GM12878 (cell line): Measurements from ENCODE around the gene TOPBP1. TPM values are rescaled to one million over a fixed set of nuclear protein-coding genes. Genes with fewer than 3 reads are reported as not detected.
A peak's percentile ranks its signal among the peaks of the same experiment; 100 is the strongest.
"Not testable (repeated sequence)": the region's sequence is repeated elsewhere in the genome, so short reads cannot be mapped to it uniquely, and the experiment has no call there.

ENCODE experiments used
- ATAC-seq: fragments of 200-7000 bp; cut with Tn5 transposase; 3 replicates; pipeline ENCODE4 v1.9.1; 2020; ENCODE audit warnings: mild to moderate bottlenecking, moderate library complexity
- BruUV-seq: library from RNA; stranded (reverse); fragments of 400-500 nt; replicated peaks from 2 replicates; lab custom pipeline; 2021; lab: Mats Ljungman, UMichigan
- CTCF ChIA-PET: fragments of 300-600 bp; sonication (Branson Sonifier 250); formaldehyde crosslinking; extraction: SDS; loops from one replicate; lab custom pipeline; 2021; ENCODE audit warnings: inconsistent platforms; lab: Yijun Ruan, JAX
- POLR2A ChIA-PET: fragments of 350-600 bp; formaldehyde crosslinking; extraction: SDS; loops from one replicate; lab custom pipeline; 2021; ENCODE audit warnings: inconsistent platforms; lab: Charles Lee
- RAD21 ChIA-PET: fragments of 300-600 bp; sonication (Branson Sonifier 250); formaldehyde crosslinking; loops from one replicate; lab custom pipeline; 2023; ENCODE audit warnings: antibody characterized with exemption; ENCODE audit not compliant: unreplicated experiment; lab: Charles Lee
- SMC1A ChIA-PET: fragments of 300-600 bp; sonication (Branson Sonifier 250); formaldehyde crosslinking; loops from one replicate; lab custom pipeline; 2023; ENCODE audit not compliant: unreplicated experiment, uncharacterized antibody; lab: Charles Lee
- DNase-seq: peaks from one replicate; pipeline ENCODE4 v3.0.0-alpha.2; 2011; ENCODE audit warnings: low read depth, low spot score
- FAIRE-seq: peaks from 3 replicates; lab custom pipeline; 2011; peaks lifted over from hg19 to GRCh38; lab: Jason Lieb, UNC
- H2AFZ ChIP-seq: 2 replicates; pipeline ENCODE4 v1.6.0; 2011; ENCODE audit warnings: low read depth, low read length, control low read depth; ENCODE audit not compliant: control insufficient read depth
- H3K27ac ChIP-seq: 2 replicates; pipeline ENCODE4 v1.5.1; 2011; ENCODE audit warnings: control low read depth; ENCODE audit not compliant: control insufficient read depth, insufficient read depth
- H3K27me3 ChIP-seq, 2 experiments: replicated peaks in 1 of 2; 2 replicates each; pipeline versions ENCODE4 v1.6.0 to v1.6.1; 2011; ENCODE audit warnings: low read length in 1 of 2; ENCODE audit not compliant: control insufficient read depth in 2 of 2, insufficient read depth in 2 of 2
- H3K36me3 ChIP-seq, 2 experiments: 2 replicates each; pipeline ENCODE4 v1.5.1; 2011; ENCODE audit warnings: low read length in 1 of 2; ENCODE audit not compliant: control insufficient read depth in 2 of 2, insufficient read depth in 2 of 2
- H3K4me1 ChIP-seq: 2 replicates; pipeline ENCODE4 v1.6.1; 2011; ENCODE audit warnings: mild to moderate bottlenecking, low read length, moderate library complexity, mixed read lengths; ENCODE audit not compliant: control insufficient read depth, insufficient read depth
- H3K4me2 ChIP-seq: 2 replicates; pipeline ENCODE4 v1.6.0; 2011; ENCODE audit warnings: control low read depth; ENCODE audit not compliant: control insufficient read depth, insufficient read depth
- H3K4me3 ChIP-seq: fragments of 200-600 bp; sonication (generic); 2 replicates; pipeline ENCODE4 v1.5.1; 2016
- H3K79me2 ChIP-seq: 2 replicates; pipeline ENCODE4 v1.6.0; 2011; ENCODE audit warnings: low read length; ENCODE audit not compliant: control insufficient read depth, insufficient read depth
- H3K9ac ChIP-seq: 2 replicates; pipeline ENCODE4 v1.8.0; 2011; ENCODE audit warnings: low read length, control low read depth, mixed read lengths; ENCODE audit not compliant: control insufficient read depth, insufficient read depth
- H3K9me3 ChIP-seq: replicated peaks from 3 replicates; pipeline ENCODE4 v1.5.1; 2011; ENCODE audit warnings: mild to moderate bottlenecking, low read length; ENCODE audit not compliant: control insufficient read depth, insufficient read depth
- H4K20me1 ChIP-seq: 2 replicates; pipeline ENCODE4 v1.6.0; 2011; ENCODE audit not compliant: control insufficient read depth, insufficient read depth
- TCF7 ChIP-seq: IDR thresholded peaks from 2 replicates; pipeline ENCODE4 v1.6.1; 2014; ENCODE audit warnings: antibody characterized with exemption, borderline replicate concordance
- ZNF384 ChIP-seq: IDR thresholded peaks from 2 replicates; pipeline ENCODE4 v1.6.1; 2012; ENCODE audit warnings: low read depth, mild to moderate bottlenecking, low read length, improper control_type of control experiment, borderline replicate concordance
- WGBS: methylation state at CpG from one replicate; pipeline ENCODE4 v1.1.6; 2016; ENCODE audit warnings: low lambda C conversion rate; ENCODE audit not compliant: insufficient replicate concordance, insufficient coverage; ENCODE audit errors: missing lambda C conversion rate; 5-methylcytosine and 5-hydroxymethylcytosine counted together
- in situ Hi-C: fragments of 300-500 bp; cut with MboI; formaldehyde crosslinking; loops from 9 replicates; pipeline ENCODE4 v1.14.3; 2018; ENCODE audit warnings: mixed read lengths
- intact Hi-C: fragments of 100-400 bp; cut with micrococcal nuclease; formaldehyde crosslinking; loops from one replicate; pipeline ENCODE4 v1.14.2; 2022; ENCODE audit not compliant: unreplicated experiment
- polyA plus RNA-seq, 11 experiments: library from polyadenylated mRNA; depleted of rRNA in 4 of 11; unstranded in 6 of 11; stranded (reverse) in 5 of 11; fragments of >200 nt; fragmentation: Nextera tagmentation in 4 of 11; fragmentation: Illumina TruSeq in 1 of 11; extraction: Ambion mirVana in 4 of 11; extraction: Trizol in 1 of 11; gene quantifications; 1 replicate in 1 of 11; 2 replicates in 10 of 11; pipeline versions ENCODE4 v1.2.1 to v1.2.3, GENCODE V29; 2011 to 2016; ENCODE audit warnings: inconsistent platforms in 2 of 11, missing spikeins in 2 of 11, low read depth in 1 of 11
- small RNA-seq: library from RNA; depleted of rRNA; stranded (forward); fragments of <200 nt; gene quantifications from one replicate; pipeline ENCODE3, GENCODE V24; 2014
- total RNA-seq, 4 experiments: library from RNA; depleted of rRNA in 3 of 4; stranded (reverse); fragments of >200 nt in 3 of 4; fragmentation: Illumina TruSeq in 1 of 4; extraction: Trizol in 1 of 4; gene quantifications; 2 replicates each; pipeline versions ENCODE4 v1.2.1 to v1.2.3, GENCODE V29; 2013 to 2021

The TOPBP1 gene
- total and polyA plus RNA-seq, 10 of the 15 experiments (the other 5 are each of a cell fraction or from before 2014, with no cell fraction given) = 18.3 to 99.3 (median 61.5) TPM

DNA sequence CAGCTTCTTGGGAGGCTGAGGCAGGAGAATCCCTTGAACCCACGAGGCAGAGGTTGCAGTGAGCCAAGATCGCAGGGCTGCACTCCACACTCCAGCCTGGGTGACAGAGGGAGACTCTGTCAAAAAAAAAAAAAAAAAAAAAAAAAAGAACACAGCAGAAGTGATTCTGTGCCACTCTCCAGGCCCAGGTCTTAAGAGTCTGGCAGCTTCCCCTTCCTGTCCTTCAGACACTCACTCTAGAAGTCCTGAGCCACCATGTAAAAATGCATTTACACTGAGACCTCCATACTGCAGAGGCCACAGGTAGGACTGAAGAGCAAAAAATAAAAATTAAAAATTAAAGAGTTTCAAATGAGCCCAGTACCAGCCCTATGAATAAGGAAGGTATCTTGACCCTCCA is 100.1 kb downstream of the TOPBP1 start:
- no peak for FAIRE-seq
- TF ChIP-seq TCF7 = no peak
- 0 out of 2 replicates have a peak, but pooled peaks have one; percentile 22 for TF ChIP-seq ZNF384
- no peaks in the 10 kb centered on the region for H4K20me1 ChIP-seq
- H2AFZ ChIP-seq = no peak overlapping the region
- H3K9me3 ChIP-seq = no peaks in the 10 kb centered on the region
- ChIA-PET POLR2A (interaction anchor here (0.9 to 1.5 kb wide), 2 partner anchors 10 to 53 kb away, joined by 3 to 4 read pairs; no protein-coding TSS in a partner anchor), RAD21 (interaction anchor here (1.2 to 1.7 kb wide), 3 partner anchors 9 to 53 kb away, joined by 3 to 6 read pairs (median 4); partner anchors contain the start of gene CDV3), SMC1A (interaction anchor here (1.1 to 3.1 kb wide), 3 partner anchors 10 to 93 kb away, joined by 3 to 9 read pairs (median 5); no protein-coding TSS in a partner anchor), CTCF (interaction anchor here (1.7 kb wide), 1 partner anchor 13 kb away, joined by 4 read pairs; no protein-coding TSS in a partner anchor)
- no peak overlapping the region for H3K4me3 ChIP-seq
- ATAC-seq = peak; percentile 57
- H3K79me2 ChIP-seq = no peaks in the 10 kb centered on the region
- peaks cover 11% of the 10 kb centered on the region for H3K4me1 ChIP-seq
- no peak overlapping the region for H3K9ac ChIP-seq
- WGBS = 91% methylated on average over 2 of the region's 2 CpGs
- no peaks in the 10 kb centered on the region for H3K36me3 ChIP-seq
- H3K27me3 ChIP-seq = no peaks in the 10 kb centered on the region
- DNase-seq = no peak
- no TSS peak for BruUV-seq
- intact Hi-C loops (no loop called here), in situ Hi-C loops (no loop called here)
- no peak overlapping the region for H3K4me2 ChIP-seq
- no peak overlapping the region for H3K27ac ChIP-seq

DNA sequence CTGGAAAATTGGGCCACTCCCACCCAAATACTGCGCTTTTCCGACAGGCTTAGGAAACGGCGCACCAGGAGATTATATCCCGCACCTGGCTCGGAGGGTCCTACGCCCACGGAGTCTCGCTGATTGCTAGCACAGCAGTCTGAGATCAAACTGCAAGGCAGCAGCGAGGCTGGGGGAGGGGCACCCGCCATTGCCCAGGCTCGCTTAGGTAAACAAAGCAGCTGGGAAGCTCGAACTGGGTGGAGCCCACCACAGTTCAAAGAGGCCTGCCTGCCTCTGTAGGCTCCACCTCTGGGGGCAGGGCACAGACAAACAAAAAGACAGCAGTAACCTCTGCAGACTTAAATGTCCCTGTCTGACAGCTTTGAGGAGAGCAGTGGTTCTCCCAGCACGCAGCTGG is 110.2 kb downstream of the TOPBP1 start:
- H4K20me1 ChIP-seq, H3K4me2 ChIP-seq, H3K27ac ChIP-seq, DNase-seq, H3K36me3 ChIP-seq, BruUV-seq, in situ Hi-C loops, H3K4me1 ChIP-seq, CTCF ChIA-PET, intact Hi-C loops, RAD21 ChIA-PET, H3K4me3 ChIP-seq, H3K9me3 ChIP-seq, SMC1A ChIA-PET, H2AFZ ChIP-seq, H3K9ac ChIP-seq, ATAC-seq, H3K27me3 ChIP-seq, H3K79me2 ChIP-seq, FAIRE-seq: not testable (repeated sequence)
- 80% methylated on average over 13 of the region's 14 CpGs for WGBS
- POLR2A ChIA-PET = interaction anchor here (0.7 kb wide), 1 partner anchor 22 kb away, joined by 4 read pairs; the partner anchor contains the start of gene CDV3

Small RNA genes lying within 50 kb of the gene (small RNA-seq; reads per million reads assigned to genes)
- not detected for gene RF00438
- not detected for gene RNA5SP140
- not detected for gene RNU6-678P

Other genes starting within 250 kb of the TOPBP1 start
- gene CDV3, start 88.3 kb downstream of the TOPBP1 start, total RNA-seq (2014; rRNA removed) = 131 and 146 TPM in 2 replicates
- 206 and 210 TPM in 2 replicates for gene CDV3, start 88.3 kb downstream of the TOPBP1 start, total RNA-seq (2014; rRNA removed; fragmentation: Illumina TruSeq; extraction: Trizol)
- gene CDV3, start 88.3 kb downstream of the TOPBP1 start, total RNA-seq (2021) = 214 and 219 TPM in 2 replicates
- 133 and 170 TPM in 2 replicates for gene CDV3, start 88.3 kb downstream of the TOPBP1 start, polyA plus RNA-seq (2011; rRNA removed)
- gene CDV3, start 88.3 kb downstream of the TOPBP1 start, polyA plus RNA-seq (2014; fragmentation: Illumina TruSeq; extraction: Trizol) = 214 and 246 TPM in 2 replicates
- gene CDV3, start 88.3 kb downstream of the TOPBP1 start, polyA plus RNA-seq (2014; fragmentation: Nextera tagmentation; extraction: Ambion mirVana) = 100 to 1,000 TPM; 133 to 466 TPM
- 137 and 138 TPM in 2 replicates for gene CDV3, start 88.3 kb downstream of the TOPBP1 start, polyA plus RNA-seq (2014; rRNA removed)
- gene CDV3, start 88.3 kb downstream of the TOPBP1 start, polyA plus RNA-seq (2016; fragmentation: Nextera tagmentation; extraction: Ambion mirVana) = 10 to 100 TPM; 42.3 to 48.4 TPM
- under 0.01 TPM in 1 of 2 replicates, not detected in the other for gene TF, start 84.5 kb upstream of the TOPBP1 start, total RNA-seq (2014; rRNA removed)
- 0.09 and 0.14 TPM in 2 replicates for gene TF, start 84.5 kb upstream of the TOPBP1 start, total RNA-seq (2014; rRNA removed; fragmentation: Illumina TruSeq; extraction: Trizol)
- 6.0 and 8.9 TPM in 2 replicates for gene TF, start 84.5 kb upstream of the TOPBP1 start, total RNA-seq (2021)
- 0.94 and 0.95 TPM in 2 replicates for gene TF, start 84.5 kb upstream of the TOPBP1 start, polyA plus RNA-seq (2011; rRNA removed)
- gene TF, start 84.5 kb upstream of the TOPBP1 start, polyA plus RNA-seq (2014; fragmentation: Illumina TruSeq; extraction: Trizol) = 0.06 TPM in 1 of 2 replicates, not detected in the other
- gene TF, start 84.5 kb upstream of the TOPBP1 start, polyA plus RNA-seq (2014; fragmentation: Nextera tagmentation; extraction: Ambion mirVana) = under 1 TPM; 0.02 to 0.05 TPM
- gene TF, start 84.5 kb upstream of the TOPBP1 start, polyA plus RNA-seq (2014; rRNA removed) = 0.01 and 0.03 TPM in 2 replicates
- under 1 TPM in 1 of 2 experiments, not detected in 1; 0.01 TPM for gene TF, start 84.5 kb upstream of the TOPBP1 start, polyA plus RNA-seq (2016; fragmentation: Nextera tagmentation; extraction: Ambion mirVana)
- 45.5 and 46.9 TPM in 2 replicates for gene SRPRB, start 143.9 kb upstream of the TOPBP1 start, total RNA-seq (2014; rRNA removed)
- gene SRPRB, start 143.9 kb upstream of the TOPBP1 start, total RNA-seq (2014; rRNA removed; fragmentation: Illumina TruSeq; extraction: Trizol) = 37.6 and 43.0 TPM in 2 replicates
- 63.0 and 65.1 TPM in 2 replicates for gene SRPRB, start 143.9 kb upstream of the TOPBP1 start, total RNA-seq (2021)
- gene SRPRB, start 143.9 kb upstream of the TOPBP1 start, polyA plus RNA-seq (2011; rRNA removed) = 45.2 and 45.6 TPM in 2 replicates
- 42.4 and 46.3 TPM in 2 replicates for gene SRPRB, start 143.9 kb upstream of the TOPBP1 start, polyA plus RNA-seq (2014; fragmentation: Illumina TruSeq; extraction: Trizol)
- 10 to 100 TPM; 30.6 to 39.1 TPM for gene SRPRB, start 143.9 kb upstream of the TOPBP1 start, polyA plus RNA-seq (2014; fragmentation: Nextera tagmentation; extraction: Ambion mirVana)
- 56.1 and 60.2 TPM in 2 replicates for gene SRPRB, start 143.9 kb upstream of the TOPBP1 start, polyA plus RNA-seq (2014; rRNA removed)
- gene SRPRB, start 143.9 kb upstream of the TOPBP1 start, polyA plus RNA-seq (2016; fragmentation: Nextera tagmentation; extraction: Ambion mirVana) = 100 to 1,000 TPM in 1 of 2 experiments, 10 to 100 TPM in 1; 93.7 to 107 TPM
- gene RAB6B, start 233.9 kb upstream of the TOPBP1 start, total RNA-seq (2014; rRNA removed) = not detected in 2 replicates
- gene RAB6B, start 233.9 kb upstream of the TOPBP1 start, total RNA-seq (2014; rRNA removed; fragmentation: Illumina TruSeq; extraction: Trizol) = not detected in 2 replicates
- gene RAB6B, start 233.9 kb upstream of the TOPBP1 start, total RNA-seq (2021) = 0.13 TPM in 1 of 2 replicates, not detected in the other
- gene RAB6B, start 233.9 kb upstream of the TOPBP1 start, polyA plus RNA-seq (2011; rRNA removed) = not detected in 2 replicates
- gene RAB6B, start 233.9 kb upstream of the TOPBP1 start, polyA plus RNA-seq (2014; fragmentation: Illumina TruSeq; extraction: Trizol) = 0.01 TPM in 1 of 2 replicates, not detected in the other
- under 1 TPM in 1 of 2 experiments, not detected in 1; 0.02 TPM for gene RAB6B, start 233.9 kb upstream of the TOPBP1 start, polyA plus RNA-seq (2014; fragmentation: Nextera tagmentation; extraction: Ambion mirVana)
- 0.04 TPM in 1 of 2 replicates, not detected in the other for gene RAB6B, start 233.9 kb upstream of the TOPBP1 start, polyA plus RNA-seq (2014; rRNA removed)
- gene RAB6B, start 233.9 kb upstream of the TOPBP1 start, polyA plus RNA-seq (2016; fragmentation: Nextera tagmentation; extraction: Ambion mirVana) = under 1 TPM; 0.09 to 0.16 TPM